Right lobe of liver (tissue), 6 donors: ENCODE measurements around the gene CFAP107. TPM values are rescaled to one million over a fixed set of nuclear protein-coding genes. Genes with fewer than 3 reads are reported as not detected.

Experiments used
- ATAC-seq, 4 donors: fragments of 200-7000 bp; cut with Tn5 transposase; one replicate each; pipeline ENCODE4 v1.9.1; 2020; ENCODE audit warnings: mild to moderate bottlenecking in 4 of 4, moderate library complexity in 4 of 4
- DNase-seq, 3 donors: peaks; one replicate each; pipeline ENCODE4 v3.0.0-alpha.2; 2020
- H3K27ac ChIP-seq, 3 donors: fragments of 200-600 bp; one replicate each; pipeline ENCODE4 v1.8.0; 2022
- H3K27me3 ChIP-seq, 2 donors: fragments of 200-600 bp; one replicate each; pipeline ENCODE4 v1.8.0; 2022
- H3K36me3 ChIP-seq, 4 donors: fragments of 200-600 bp; sonication (generic) in 1 of 4; one replicate each; pipeline versions ENCODE4 v1.5.1 to v1.8.0; 2017 to 2022; ENCODE audit warnings: control low read depth in 1 of 4
- H3K4me1 ChIP-seq, 4 donors: fragments of 200-600 bp; sonication (generic) in 1 of 4; one replicate each; pipeline versions ENCODE4 v1.5.1 to v1.8.0; 2017 to 2022; ENCODE audit warnings: control low read depth in 1 of 4
- H3K4me3 ChIP-seq, 3 donors: fragments of 200-600 bp; one replicate each; pipeline ENCODE4 v1.8.0; 2022
- H3K9me3 ChIP-seq, 4 donors: fragments of 200-600 bp; sonication (generic) in 1 of 4; one replicate each; pipeline versions ENCODE4 v1.5.1 to v1.8.0; 2017 to 2022; ENCODE audit warnings: control low read depth in 1 of 4
- POLR2A ChIP-seq: fragments of 450-650 bp; IDR thresholded peaks from one replicate; pipeline ENCODE4 v1.6.1; 2017; ENCODE audit warnings: antibody characterized with exemption, mild to moderate bottlenecking
- WGBS: methylation state at CpG from one replicate; pipeline ENCODE4 v1.1.6; 2018; ENCODE audit warnings: low coverage, low lambda C conversion rate; ENCODE audit not compliant: insufficient coverage; ENCODE audit errors: missing lambda C conversion rate; 5-methylcytosine and 5-hydroxymethylcytosine counted together
- intact Hi-C, 2 donors: fragments of 100-400 bp; cut with DNase I; formaldehyde crosslinking; loops; one replicate each; pipeline versions ENCODE4 v1.11.2 to v1.14.1; 2022
- total RNA-seq, 6 experiments: library from RNA; depleted of rRNA in 2 of 6; stranded (reverse); fragments of >200 nt in 2 of 6; fragmentation: NEBNext Ultra II Directional in 3 of 6; extraction: Animal tissue kit (Norgen Biotek cat#: 25700) in 3 of 6; gene quantifications; one replicate each; pipeline versions ENCODE4 v1.1.0 to v1.2.4, GENCODE V29; 2016 to 2023
- TF ChIP-seq, protein P1 (sequence below), 4 donors: fragments of 200-600 bp in 3 of 4; fragments of 450-650 bp in 1 of 4; IDR thresholded peaks; one replicate each; pipeline versions ENCODE4 v1.5.1 to v1.8.0; 2016 to 2022; ENCODE audit warnings: antibody characterized with exemption in 4 of 4, mild to moderate bottlenecking in 2 of 4
- donor health status: DM: no; HTN: yes; CAD: no.
- donor health status: DM: no; HTN: no; CAD: no.
- donor health status: DM: no; HTN: no; CAD: no.
- donor health status: DM: no; HTN: yes; CAD: no.
- donor health status: DM: no; HTN: yes; CAD: no.

The CFAP107 gene
- total RNA-seq, 6 experiments from 2014 or later = not detected

DNA sequence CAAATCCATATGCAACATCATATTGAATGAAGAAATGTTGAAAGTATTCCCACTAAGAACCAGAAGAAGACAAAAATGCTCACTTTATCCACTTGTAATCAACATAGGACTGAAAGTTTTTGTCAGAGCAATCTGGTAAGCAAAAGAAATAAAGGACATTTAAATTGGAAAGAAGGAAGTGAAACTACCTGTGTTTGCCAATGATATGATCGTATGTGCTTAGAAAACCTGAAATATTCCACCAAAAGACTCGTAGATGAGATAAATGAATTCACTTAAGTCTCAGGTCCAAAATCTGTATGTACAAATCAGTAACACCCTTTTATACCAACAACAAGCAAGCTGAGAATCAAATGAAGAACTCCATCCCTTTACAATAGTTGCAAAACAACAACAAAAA is 53.7 kb downstream of the CFAP107 start:
- Histone ChIP-seq H3K4me1 (no peaks in the 10 kb centered on the region), H3K9me3 (no peaks in the 10 kb centered on the region), H3K27me3 (no peaks in the 10 kb centered on the region), H3K27ac (no peak overlapping the region), H3K4me3 (no peak overlapping the region), H3K36me3 (no peaks in the 10 kb centered on the region)
- intact Hi-C loops = no loop called here
- ATAC-seq (no peak), DNase-seq (no peak)
- TF ChIP-seq, protein P1, sequence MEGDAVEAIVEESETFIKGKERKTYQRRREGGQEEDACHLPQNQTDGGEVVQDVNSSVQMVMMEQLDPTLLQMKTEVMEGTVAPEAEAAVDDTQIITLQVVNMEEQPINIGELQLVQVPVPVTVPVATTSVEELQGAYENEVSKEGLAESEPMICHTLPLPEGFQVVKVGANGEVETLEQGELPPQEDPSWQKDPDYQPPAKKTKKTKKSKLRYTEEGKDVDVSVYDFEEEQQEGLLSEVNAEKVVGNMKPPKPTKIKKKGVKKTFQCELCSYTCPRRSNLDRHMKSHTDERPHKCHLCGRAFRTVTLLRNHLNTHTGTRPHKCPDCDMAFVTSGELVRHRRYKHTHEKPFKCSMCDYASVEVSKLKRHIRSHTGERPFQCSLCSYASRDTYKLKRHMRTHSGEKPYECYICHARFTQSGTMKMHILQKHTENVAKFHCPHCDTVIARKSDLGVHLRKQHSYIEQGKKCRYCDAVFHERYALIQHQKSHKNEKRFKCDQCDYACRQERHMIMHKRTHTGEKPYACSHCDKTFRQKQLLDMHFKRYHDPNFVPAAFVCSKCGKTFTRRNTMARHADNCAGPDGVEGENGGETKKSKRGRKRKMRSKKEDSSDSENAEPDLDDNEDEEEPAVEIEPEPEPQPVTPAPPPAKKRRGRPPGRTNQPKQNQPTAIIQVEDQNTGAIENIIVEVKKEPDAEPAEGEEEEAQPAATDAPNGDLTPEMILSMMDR (IDR thresholded peaks at IDR 0.05) = no peak
- no peak for TF ChIP-seq POLR2A
- WGBS = 37% methylated on average over 2 of the region's 2 CpGs

- TF ChIP-seq, protein P1 (IDR thresholded peaks at IDR 0.05) = no peak
- no peak for TF ChIP-seq POLR2A
- no peaks in the 10 kb centered on the region for H3K4me1 ChIP-seq
- no peaks in the 10 kb centered on the region for H3K9me3 ChIP-seq
- WGBS = no CpG with 5 or more reads among the region's 1 CpG
- no peak for DNase-seq
- H3K27ac ChIP-seq = no peak overlapping the region
- no peak overlapping the region for H3K4me3 ChIP-seq
- no peaks in the 10 kb centered on the region for H3K27me3 ChIP-seq
- intact Hi-C loops = no loop called here
- ATAC-seq = no peak
- no peaks in the 10 kb centered on the region for H3K36me3 ChIP-seq
Measured at GRCh38 chr1:12809933-12810332, 63.9 kb downstream of the CFAP107 start.

DNA sequence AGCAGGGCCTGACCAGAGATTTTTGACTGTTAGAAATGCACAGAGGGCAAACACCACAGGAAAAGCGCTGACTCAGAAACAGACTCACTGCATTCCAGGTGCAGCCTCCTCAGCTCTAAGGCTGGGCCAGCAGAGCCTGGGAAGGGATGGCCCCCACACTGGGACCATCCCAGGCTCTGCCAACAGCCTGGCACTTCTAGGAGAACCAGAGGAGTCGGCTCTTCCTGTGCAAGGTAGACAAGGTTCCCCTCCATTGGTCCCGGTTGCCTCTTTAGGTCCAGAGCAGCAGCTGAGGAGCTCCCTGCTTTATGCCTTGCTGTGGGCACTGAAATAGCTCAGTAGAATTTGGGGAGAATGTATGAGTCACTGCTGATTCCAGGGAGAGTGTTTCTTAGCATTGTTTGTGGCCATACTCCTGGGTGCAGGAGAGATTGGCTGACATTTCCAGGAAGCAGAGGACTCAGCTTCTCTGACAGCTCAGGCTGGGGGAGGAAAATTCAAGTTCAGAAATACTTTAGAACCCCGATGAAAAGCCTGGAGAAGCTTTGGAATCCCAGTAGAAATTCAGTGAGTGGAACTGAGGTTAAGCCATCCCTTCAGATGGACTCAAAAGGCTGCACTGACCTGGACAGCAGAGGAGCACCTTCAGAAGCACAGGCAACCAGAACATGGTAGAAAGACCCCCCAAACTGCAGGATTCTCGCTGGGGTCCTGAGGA is 64.8 kb downstream of the CFAP107 start:
- H3K4me1 ChIP-seq = no peaks in the 10 kb centered on the region
- H3K27ac ChIP-seq = no peak overlapping the region
- ATAC-seq (no peak), DNase-seq (no peak)
- no peaks in the 10 kb centered on the region for H3K9me3 ChIP-seq
- H3K4me3 ChIP-seq = no peak overlapping the region
- H3K36me3 ChIP-seq = no peaks in the 10 kb centered on the region
- H3K27me3 ChIP-seq = no peaks in the 10 kb centered on the region
- WGBS = 14% methylated on average over 1 of the region's 5 CpGs
- intact Hi-C loops = no loop called here
- TF ChIP-seq POLR2A = no peak
- TF ChIP-seq, protein P1 (IDR thresholded peaks at IDR 0.05) = no peak

- Histone ChIP-seq H3K27ac (no peak overlapping the region), H3K4me3 (no peak overlapping the region), H3K36me3 (no peaks in the 10 kb centered on the region), H3K9me3 (no peaks in the 10 kb centered on the region), H3K27me3 (no peaks in the 10 kb centered on the region), H3K4me1 (no peaks in the 10 kb centered on the region)
- ATAC-seq (no peak), DNase-seq (no peak)
- WGBS = 38% methylated on average over 2 of the region's 2 CpGs
- intact Hi-C loops = no loop called here
- TF ChIP-seq, protein P1 (IDR thresholded peaks at IDR 0.05) = no peak
- TF ChIP-seq POLR2A = no peak
Measured at GRCh38 chr1:12811409-12811784, 65.4 kb downstream of the CFAP107 start.

Other genes starting within 250 kb of the CFAP107 start
- 100 to 1,000 TPM; 132 to 252 (median 172) TPM for gene DHRS3, start 128.0 kb upstream of the CFAP107 start, total RNA-seq
- not detected for gene AADACL4, start 102.1 kb upstream of the CFAP107 start, total RNA-seq
- gene AADACL3, start 30.1 kb upstream of the CFAP107 start, total RNA-seq = not detected
- gene PRAMEF12, start 27.5 kb downstream of the CFAP107 start, total RNA-seq = not detected
- not detected for gene PRAMEF1, start 45.2 kb downstream of the CFAP107 start, total RNA-seq
- gene PRAMEF11, start 85.2 kb downstream of the CFAP107 start, total RNA-seq = not detected
- gene HNRNPCL1, start 102.5 kb downstream of the CFAP107 start, total RNA-seq = not detected
- gene PRAMEF2, start 110.9 kb downstream of the CFAP107 start, total RNA-seq = not detected
- gene PRAMEF4, start 140.0 kb downstream of the CFAP107 start, total RNA-seq = not detected
- 10 to 100 TPM in 1 of 6 experiments, 1 to 10 TPM in 2, under 1 TPM in 1, not detected in 2; 0.26 to 10.9 (median 4.1) TPM for gene PRAMEF10, start 152.1 kb downstream of the CFAP107 start, total RNA-seq
- gene PRAMEF7, start 170.4 kb downstream of the CFAP107 start, total RNA-seq = under 1 TPM in 1 of 6 experiments, not detected in 5; 0.16 TPM
- not detected for gene PRAMEF6, start 201.4 kb downstream of the CFAP107 start, total RNA-seq